ENCODE results near the gene BCL2L11.

Gene BCL2L11

GRCh38 chr2:111133603-111134002 lies 12.9 kb downstream of the BCL2L11 start:
- CTCF ChIA-PET, result interaction anchor here (0.9 to 1.5 kb wide), 4 partner anchors 8 to 30 kb away, joined by 3 to 4 read pairs (median 4); no protein-coding TSS in a partner anchor
- no peaks in the 10 kb centered on the region for H3K9me3 ChIP-seq (ENCODE audit: control extremely low read depth in 1 of 5, control insufficient read depth in 4 of 5, insufficient read depth in 2 of 5, low read depth in 1 of 5, low read length in 4 of 5)
- peak in 2 of 3 donors; percentile 7 to 41 for DNase-seq
- H3K27ac ChIP-seq (ENCODE audit: insufficient read depth in 1 of 2, low read depth in 1 of 2, low read length in 2 of 2, poor library complexity in 1 of 2, severe bottlenecking in 2 of 2), result no peak overlapping the region
- no peaks in the 10 kb centered on the region for H3K27me3 ChIP-seq (replicated peaks in 2 of 5; ENCODE audit: control insufficient read depth in 4 of 5, insufficient read depth in 5 of 5, low read length in 4 of 5)
- H3K4me1 ChIP-seq (ENCODE audit: control extremely low read depth in 1 of 4, control insufficient read depth in 4 of 4, insufficient read depth in 4 of 4, low read length in 3 of 4), result peaks cover 0 to 11% (median 7%) of the 10 kb centered on the region in 4 experiments
- POLR2A ChIA-PET, result no interaction called here
- H3K36me3 ChIP-seq (ENCODE audit: control insufficient read depth in 4 of 4, insufficient read depth in 4 of 4, low read length in 3 of 4), result peaks cover 0 to 3% (median 0%) of the 10 kb centered on the region in 4 experiments
- H3K4me3 ChIP-seq (ENCODE audit: control insufficient read depth in 1 of 7, extremely low read depth in 1 of 7, insufficient read depth in 4 of 7, low read depth in 2 of 7, low read length in 6 of 7), result no peak overlapping the region
- 100% methylated on average over 1 of the region's 2 CpGs for WGBS (ENCODE audit: insufficient coverage)

GRCh38 chr2:111134055-111134454 lies 13.3 kb downstream of the BCL2L11 start:
- no peaks in the 10 kb centered on the region for H3K36me3 ChIP-seq (ENCODE audit: control insufficient read depth in 4 of 4, insufficient read depth in 4 of 4, low read length in 3 of 4)
- no peak overlapping the region for H3K4me3 ChIP-seq (ENCODE audit: control insufficient read depth in 1 of 7, extremely low read depth in 1 of 7, insufficient read depth in 4 of 7, low read depth in 2 of 7, low read length in 6 of 7)
- H3K27ac ChIP-seq (ENCODE audit: insufficient read depth in 1 of 2, low read depth in 1 of 2, low read length in 2 of 2, poor library complexity in 1 of 2, severe bottlenecking in 2 of 2), result no peak overlapping the region
- H3K9me3 ChIP-seq (ENCODE audit: control extremely low read depth in 1 of 5, control insufficient read depth in 4 of 5, insufficient read depth in 2 of 5, low read depth in 1 of 5, low read length in 4 of 5), result no peaks in the 10 kb centered on the region
- H3K4me1 ChIP-seq (ENCODE audit: control extremely low read depth in 1 of 4, control insufficient read depth in 4 of 4, insufficient read depth in 4 of 4, low read length in 3 of 4), result peaks cover 0 to 11% (median 7%) of the 10 kb centered on the region in 4 experiments
- no CpG with 5 or more reads among the region's 2 CpGs for WGBS (ENCODE audit: insufficient coverage)
- ChIA-PET CTCF (interaction anchor here (0.9 to 1.2 kb wide), 3 partner anchors 8 to 17 kb away, joined by 3 to 4 read pairs (median 4); no protein-coding TSS in a partner anchor), POLR2A (no interaction called here)
- no peaks in the 10 kb centered on the region for H3K27me3 ChIP-seq (replicated peaks in 2 of 5; ENCODE audit: control insufficient read depth in 4 of 5, insufficient read depth in 5 of 5, low read length in 4 of 5)
- no peak for DNase-seq

- no CpG with 5 or more reads among the region's 3 CpGs for WGBS (ENCODE audit: insufficient coverage)
- H3K27me3 ChIP-seq (replicated peaks in 2 of 5; ENCODE audit: control insufficient read depth in 4 of 5, insufficient read depth in 5 of 5, low read length in 4 of 5), result no peaks in the 10 kb centered on the region
- H3K27ac ChIP-seq (ENCODE audit: insufficient read depth in 1 of 2, low read depth in 1 of 2, low read length in 2 of 2, poor library complexity in 1 of 2, severe bottlenecking in 2 of 2), result no peak overlapping the region
- POLR2A ChIA-PET, result no interaction called here
- CTCF ChIA-PET, result interaction anchor here (0.6 to 2.5 kb wide), 3 partner anchors 11 to 22 kb away, joined by 4 to 8 read pairs (median 4); no protein-coding TSS in a partner anchor
- DNase-seq, result no peak
- peaks cover 0 to 4% (median 0%) of the 10 kb centered on the region in 4 experiments for H3K36me3 ChIP-seq (ENCODE audit: control insufficient read depth in 4 of 4, insufficient read depth in 4 of 4, low read length in 3 of 4)
- no peak overlapping the region for H3K4me3 ChIP-seq (ENCODE audit: control insufficient read depth in 1 of 7, extremely low read depth in 1 of 7, insufficient read depth in 4 of 7, low read depth in 2 of 7, low read length in 6 of 7)
- peaks cover 0 to 11% (median 7%) of the 10 kb centered on the region in 4 experiments for H3K4me1 ChIP-seq (ENCODE audit: control extremely low read depth in 1 of 4, control insufficient read depth in 4 of 4, insufficient read depth in 4 of 4, low read length in 3 of 4)
- H3K9me3 ChIP-seq (ENCODE audit: control extremely low read depth in 1 of 5, control insufficient read depth in 4 of 5, insufficient read depth in 2 of 5, low read depth in 1 of 5, low read length in 4 of 5), result no peaks in the 10 kb centered on the region
These were observed 14.7 kb downstream of the BCL2L11 start for GRCh38 chr2:111135237-111135909.

- no peaks in the 10 kb centered on the region for H3K9me3 ChIP-seq (ENCODE audit: control extremely low read depth in 1 of 5, control insufficient read depth in 4 of 5, insufficient read depth in 2 of 5, low read depth in 1 of 5, low read length in 4 of 5)
- WGBS (ENCODE audit: insufficient coverage), result 26% methylated on average over 6 of the region's 9 CpGs
- H3K36me3 ChIP-seq (ENCODE audit: control insufficient read depth in 4 of 4, insufficient read depth in 4 of 4, low read length in 3 of 4), result peaks cover 0 to 4% (median 0%) of the 10 kb centered on the region in 4 experiments
- DNase-seq, result peak; percentile 50 to 59 (median 56)
- H3K27me3 ChIP-seq (replicated peaks in 2 of 5; ENCODE audit: control insufficient read depth in 4 of 5, insufficient read depth in 5 of 5, low read length in 4 of 5), result no peaks in the 10 kb centered on the region
- H3K27ac ChIP-seq (ENCODE audit: insufficient read depth in 1 of 2, low read depth in 1 of 2, low read length in 2 of 2, poor library complexity in 1 of 2, severe bottlenecking in 2 of 2), result no peak overlapping the region
- CTCF ChIA-PET, result interaction anchor here (1.9 to 2.5 kb wide), 2 partner anchors 19 to 22 kb away, joined by 4 to 8 read pairs; no protein-coding TSS in a partner anchor
- H3K4me3 ChIP-seq (ENCODE audit: control insufficient read depth in 1 of 7, extremely low read depth in 1 of 7, insufficient read depth in 4 of 7, low read depth in 2 of 7, low read length in 6 of 7), result no peak overlapping the region
- POLR2A ChIA-PET, result no interaction called here
- peaks cover 0 to 11% (median 7%) of the 10 kb centered on the region in 4 experiments for H3K4me1 ChIP-seq (ENCODE audit: control extremely low read depth in 1 of 4, control insufficient read depth in 4 of 4, insufficient read depth in 4 of 4, low read length in 3 of 4)
These were observed 15.2 kb downstream of the BCL2L11 start for GRCh38 chr2:111135910-111136297.

GRCh38 chr2:111138839-111139238 lies 18.1 kb downstream of the BCL2L11 start:
- CTCF ChIA-PET, result interaction anchor here (1.2 kb wide), 2 partner anchors 9 to 13 kb away, joined by 4 read pairs; no protein-coding TSS in a partner anchor
- peaks cover 0 to 4% (median 0%) of the 10 kb centered on the region in 4 experiments for H3K36me3 ChIP-seq (ENCODE audit: control insufficient read depth in 4 of 4, insufficient read depth in 4 of 4, low read length in 3 of 4)

GRCh38 chr2:111139637-111140317 lies 19.1 kb downstream of the BCL2L11 start:
- DNase-seq, result no peak
- H3K27me3 ChIP-seq (replicated peaks in 2 of 5; ENCODE audit: control insufficient read depth in 4 of 5, insufficient read depth in 5 of 5, low read length in 4 of 5), result peaks cover 0 to 2% (median 0%) of the 10 kb centered on the region in 5 experiments
- no peaks in the 10 kb centered on the region for H3K9me3 ChIP-seq (ENCODE audit: control extremely low read depth in 1 of 5, control insufficient read depth in 4 of 5, insufficient read depth in 2 of 5, low read depth in 1 of 5, low read length in 4 of 5)
- no peak overlapping the region for H3K27ac ChIP-seq (ENCODE audit: insufficient read depth in 1 of 2, low read depth in 1 of 2, low read length in 2 of 2, poor library complexity in 1 of 2, severe bottlenecking in 2 of 2)
- no peak overlapping the region for H3K4me3 ChIP-seq (ENCODE audit: control insufficient read depth in 1 of 7, extremely low read depth in 1 of 7, insufficient read depth in 4 of 7, low read depth in 2 of 7, low read length in 6 of 7)
- 88% methylated on average over 11 of the region's 12 CpGs for WGBS (ENCODE audit: insufficient coverage)
- ChIA-PET POLR2A (no interaction called here), CTCF (interaction anchor here (1.2 kb wide), 1 partner anchor 14 kb away, joined by 4 read pairs; no protein-coding TSS in a partner anchor)
- H3K4me1 ChIP-seq (ENCODE audit: control extremely low read depth in 1 of 4, control insufficient read depth in 4 of 4, insufficient read depth in 4 of 4, low read length in 3 of 4), result peaks cover 0 to 11% (median 7%) of the 10 kb centered on the region in 4 experiments
- peaks cover 0 to 4% (median 0%) of the 10 kb centered on the region in 4 experiments for H3K36me3 ChIP-seq (ENCODE audit: control insufficient read depth in 4 of 4, insufficient read depth in 4 of 4, low read length in 3 of 4)

More at GRCh38 chr2:111138839-111139238, 18.1 kb downstream of the BCL2L11 start:
- 100% methylated on average over 3 of the region's 5 CpGs for WGBS (ENCODE audit: insufficient coverage)
- H3K4me3 ChIP-seq (ENCODE audit: control insufficient read depth in 1 of 7, extremely low read depth in 1 of 7, insufficient read depth in 4 of 7, low read depth in 2 of 7, low read length in 6 of 7), result no peak overlapping the region
- H3K27ac ChIP-seq (ENCODE audit: insufficient read depth in 1 of 2, low read depth in 1 of 2, low read length in 2 of 2, poor library complexity in 1 of 2, severe bottlenecking in 2 of 2), result no peak overlapping the region
- no peaks in the 10 kb centered on the region for H3K9me3 ChIP-seq (ENCODE audit: control extremely low read depth in 1 of 5, control insufficient read depth in 4 of 5, insufficient read depth in 2 of 5, low read depth in 1 of 5, low read length in 4 of 5)
- POLR2A ChIA-PET, result no interaction called here
- H3K4me1 ChIP-seq (ENCODE audit: control extremely low read depth in 1 of 4, control insufficient read depth in 4 of 4, insufficient read depth in 4 of 4, low read length in 3 of 4), result peaks cover 0 to 11% (median 7%) of the 10 kb centered on the region in 4 experiments
- H3K27me3 ChIP-seq (replicated peaks in 2 of 5; ENCODE audit: control insufficient read depth in 4 of 5, insufficient read depth in 5 of 5, low read length in 4 of 5), result peaks cover 0 to 2% (median 0%) of the 10 kb centered on the region in 5 experiments
- DNase-seq, result no peak
